GM20431 (cell line): Measurements from ENCODE around the gene GABARAP.

Experiments used
- in situ Hi-C: fragments of 300-500 bp; cut with MseI, MboI; formaldehyde crosslinking; loops from one replicate; pipeline ENCODE4 v1.15.0; 2020; ENCODE audit warnings: low sequenced_read_pairs; ENCODE audit not compliant: unreplicated experiment

GABARAP gene

GRCh38 chr17:7224661-7225111 lies 17.6 kb downstream of the GABARAP start:
- in situ Hi-C loops: no loop called here

- in situ Hi-C loops: no loop called here
Measured at GRCh38 chr17:7224110-7224509, 18.1 kb downstream of the GABARAP start.

GRCh38 chr17:7223375-7223774 lies 18.9 kb downstream of the GABARAP start:
- in situ Hi-C loops: no loop called here

GRCh38 chr17:7222972-7223292 lies 19.3 kb downstream of the GABARAP start:
- in situ Hi-C loops: no loop called here

GRCh38 chr17:7222093-7222971 lies 19.9 kb downstream of the GABARAP start:
- in situ Hi-C loops: no loop called here

GRCh38 chr17:7221278-7222092 lies 20.8 kb downstream of the GABARAP start:
- in situ Hi-C loops: no loop called here

GRCh38 chr17:7220593-7221277 lies 21.5 kb downstream of the GABARAP start:
- in situ Hi-C loops: no loop called here

- in situ Hi-C loops: no loop called here
Measured at GRCh38 chr17:7219812-7220592, 22.2 kb downstream of the GABARAP start, which contains the start of the genes ACADVL and DLG4. Gene ACADVL (plus strand): TSS chr17:7219938. CDS start chr17:7219985, 47 bp downstream. Gene DLG4 (minus strand): TSS chr17:7219836.

GRCh38 chr17:7219229-7219811 lies 22.9 kb downstream of the GABARAP start:
- in situ Hi-C loops: no loop called here

- in situ Hi-C loops: no loop called here
Measured at GRCh38 chr17:7218758-7219157, 23.5 kb downstream of the GABARAP start.

GRCh38 chr17:7218166-7218565 lies 24.1 kb downstream of the GABARAP start:
- in situ Hi-C loops: no loop called here

- in situ Hi-C loops: no loop called here
Measured at GRCh38 chr17:7217113-7217987, 24.9 kb downstream of the GABARAP start.

- in situ Hi-C loops: no loop called here
Measured at GRCh38 chr17:7216242-7217112, 25.8 kb downstream of the GABARAP start.

- in situ Hi-C loops: no loop called here
Measured at GRCh38 chr17:7215652-7216180, 26.5 kb downstream of the GABARAP start.

GRCh38 chr17:7215136-7215638 lies 27.1 kb downstream of the GABARAP start:
- in situ Hi-C loops: no loop called here

GRCh38 chr17:7214300-7215135 lies 27.7 kb downstream of the GABARAP start:
- in situ Hi-C loops: no loop called here
